Fibroblast of pulmonary artery (primary cell): Measurements from ENCODE around the gene NR1D2.
"Not testable (repeated sequence)": the region's sequence is repeated elsewhere in the genome, so short reads cannot be mapped to it uniquely, and the experiment has no call there.

ENCODE experiments used
- DNase-seq: peaks from one replicate; pipeline ENCODE4 v3.0.0-alpha.2; 2010; ENCODE audit warnings: low read depth
- H3K4me3 ChIP-seq: replicated peaks from 2 replicates; pipeline ENCODE4 v1.5.1; 2011; ENCODE audit warnings: low read depth, mild to moderate bottlenecking, control low read depth, low read length, moderate library complexity
- CTCF ChIP-seq: IDR thresholded peaks from 2 replicates; pipeline ENCODE4 v1.5.1; 2011; ENCODE audit warnings: mild to moderate bottlenecking, control low read depth, low read length, inconsistent platforms; ENCODE audit errors: missing control alignments

The NR1D2 gene

GRCh38 chr3:23913873-23914743, 31.0 kb upstream of the NR1D2 start:
- no peak for DNase-seq
- no peak overlapping the region for H3K4me3 ChIP-seq
- no peak for TF ChIP-seq CTCF

- no peak for TF ChIP-seq CTCF
- DNase-seq: peak; percentile 67
- peak overlapping the region; percentile 99 for H3K4me3 ChIP-seq
Measured at GRCh38 chr3:23915537-23916108, 29.5 kb upstream of the NR1D2 start.

- no peak for TF ChIP-seq CTCF
- H3K4me3 ChIP-seq: peak overlapping the region; percentile 99
- no peak for DNase-seq
Measured at GRCh38 chr3:23916152-23916885, 28.8 kb upstream of the NR1D2 start.

- peak; percentile 44 for TF ChIP-seq CTCF
- peak; percentile 98 for DNase-seq
- peak within 1 kb of the TSS; percentile 99 for H3K4me3 ChIP-seq
Measured at GRCh38 chr3:23916886-23917678, 28.0 kb upstream of the NR1D2 start, which contains the start of the genes NKIRAS1 and RPL15. NKIRAS1 (minus strand) TSS chr3:23916990; CDS start chr3:23910904, 6,086 bp downstream. RPL15 (plus strand) TSS chr3:23917132; CDS start chr3:23917860, 728 bp downstream.

- peak overlapping the region; percentile 99 for H3K4me3 ChIP-seq
- peak; percentile 54 for DNase-seq
Measured at GRCh38 chr3:23917679-23918303, 27.3 kb upstream of the NR1D2 start.

- H3K4me3 ChIP-seq: peak overlapping the region; percentile 99
- not testable (repeated sequence) for DNase-seq
Measured at GRCh38 chr3:23918331-23918730, 26.8 kb upstream of the NR1D2 start.

GRCh38 chr3:23919628-23920027, 25.5 kb upstream of the NR1D2 start:
- no peak overlapping the region for H3K4me3 ChIP-seq
- TF ChIP-seq CTCF: no peak
- DNase-seq: no peak
